CD1c-positive myeloid dendritic cell (primary cell): ENCODE results near the gene ZNF536.
"Not testable (repeated sequence)": the region's sequence is repeated elsewhere in the genome, so short reads cannot be mapped to it uniquely, and the experiment has no call there.

Experiments used
- DNase-seq: peaks from one replicate; pipeline ENCODE4 v3.0.0-alpha.2; 2016; ENCODE audit errors: extremely low spot score

Gene ZNF536

DNA sequence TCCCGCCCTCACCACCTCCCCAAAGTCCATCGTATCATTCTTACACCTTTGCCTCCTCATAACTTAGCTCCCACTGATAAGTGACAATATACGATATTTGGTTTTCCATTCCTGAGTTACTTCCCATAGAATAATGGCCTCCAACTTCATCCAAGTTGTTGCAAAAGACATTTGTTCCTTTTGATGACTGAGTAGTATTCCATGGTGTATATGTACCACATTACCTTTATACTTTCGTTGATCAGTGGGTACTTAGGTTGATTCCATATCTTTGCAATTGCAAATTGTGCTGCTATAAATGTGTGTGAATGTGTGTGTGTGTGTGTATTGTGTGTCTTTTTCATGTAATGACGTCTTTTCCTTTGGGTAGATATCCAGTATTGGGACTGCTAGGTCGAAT is 109.6 kb downstream of the ZNF536 start:
- DNase-seq, result no peak

DNA sequence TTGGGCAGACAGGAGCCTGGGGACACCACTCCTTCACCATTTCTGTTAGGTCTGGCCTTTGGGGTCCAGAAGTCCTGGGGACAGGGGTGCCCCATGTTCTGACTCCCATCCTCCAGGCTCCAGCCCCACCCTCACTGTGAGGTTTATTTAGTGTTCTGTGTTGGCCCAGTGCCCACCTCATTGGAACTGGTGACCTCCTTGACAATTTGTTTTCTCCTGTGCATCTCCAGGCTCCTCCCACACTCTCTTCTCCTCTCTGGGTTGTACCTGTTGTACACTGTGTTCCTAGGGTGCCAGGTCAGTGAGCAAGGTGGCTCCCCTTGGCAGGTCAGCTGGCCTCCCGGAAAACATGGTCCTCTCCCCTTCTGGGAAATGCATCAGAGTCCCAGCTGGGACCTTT is 110.8 kb downstream of the ZNF536 start:
- DNase-seq, result no peak

DNA sequence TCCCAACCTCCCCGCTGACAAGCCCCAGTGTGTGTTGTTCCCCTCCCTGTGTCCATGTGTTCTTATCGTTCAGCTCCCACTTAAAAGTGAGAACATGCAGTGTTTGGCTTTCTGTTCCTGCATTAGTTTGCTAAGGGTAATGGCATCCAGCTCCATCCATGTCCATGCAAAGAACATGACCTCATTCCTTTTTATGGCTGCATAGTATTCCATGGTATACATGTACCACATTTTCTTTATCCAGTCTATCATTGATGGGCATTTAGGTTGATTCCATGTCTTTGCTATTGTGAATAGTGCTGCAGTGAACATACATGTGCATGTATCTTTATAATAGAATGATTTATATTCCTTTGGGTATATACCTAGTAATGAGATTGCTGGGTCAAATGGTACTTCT is 114.1 kb downstream of the ZNF536 start:
- not testable (repeated sequence) for DNase-seq

DNA sequence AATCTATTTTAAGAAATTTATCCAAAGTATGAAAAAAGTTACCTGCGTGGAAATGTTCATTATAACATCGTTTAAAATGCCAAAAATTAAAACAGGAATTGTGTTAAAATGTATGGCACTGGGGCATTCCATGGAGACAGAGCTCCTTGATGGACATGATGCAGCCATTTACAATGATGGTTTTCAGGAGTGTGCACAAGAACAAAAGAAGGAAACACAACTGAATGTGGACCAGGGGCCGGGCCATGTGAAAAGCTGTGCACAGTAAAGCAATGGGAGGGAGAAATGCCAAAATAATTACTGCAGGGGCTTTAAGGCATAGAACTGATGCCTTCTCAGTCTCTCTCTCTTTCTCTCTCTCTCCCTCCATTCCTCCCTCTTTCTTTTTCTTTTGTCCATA is 115.0 kb downstream of the ZNF536 start:
- DNase-seq, result no peak

DNA sequence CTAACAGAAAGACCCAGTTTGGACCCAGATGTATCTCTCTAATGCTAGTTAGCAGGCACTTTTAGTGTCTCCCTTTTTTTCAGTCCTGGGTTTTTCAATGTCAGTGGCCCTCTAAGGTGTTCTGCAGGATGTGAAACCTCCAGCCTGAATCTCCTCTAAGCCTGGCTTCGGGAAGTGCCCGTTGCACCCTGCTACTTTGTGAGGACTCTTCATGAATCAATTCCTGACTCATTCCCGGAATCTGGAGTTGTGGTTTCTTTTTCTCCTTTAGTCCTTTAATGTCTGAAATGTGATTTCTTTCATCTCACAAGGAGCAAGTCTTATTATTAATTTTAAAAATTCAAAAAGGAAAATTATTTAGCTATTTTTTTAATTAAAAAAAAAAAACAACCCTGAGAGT is 116.0 kb downstream of the ZNF536 start:
- no peak for DNase-seq

DNA sequence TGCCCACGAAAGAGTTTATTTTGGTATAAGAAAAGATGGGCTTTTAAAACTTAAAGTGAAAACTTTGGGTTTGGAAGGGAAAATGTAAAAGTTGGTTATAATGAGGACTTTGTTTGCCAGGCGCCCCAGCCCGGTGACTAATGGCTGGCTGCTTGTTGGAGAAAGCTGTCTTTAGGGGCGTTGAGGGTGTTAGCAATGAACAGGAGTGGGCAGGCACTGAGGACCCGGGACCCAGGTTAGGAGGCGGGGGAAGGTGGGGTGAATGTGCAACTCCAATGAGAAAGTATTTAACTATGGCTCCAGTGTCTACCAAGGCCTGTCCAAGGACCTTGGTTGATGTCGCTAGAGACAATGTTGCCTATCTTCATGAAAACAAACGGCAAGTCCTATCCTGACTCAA is 118.6 kb downstream of the ZNF536 start:
- DNase-seq, result no peak

DNA sequence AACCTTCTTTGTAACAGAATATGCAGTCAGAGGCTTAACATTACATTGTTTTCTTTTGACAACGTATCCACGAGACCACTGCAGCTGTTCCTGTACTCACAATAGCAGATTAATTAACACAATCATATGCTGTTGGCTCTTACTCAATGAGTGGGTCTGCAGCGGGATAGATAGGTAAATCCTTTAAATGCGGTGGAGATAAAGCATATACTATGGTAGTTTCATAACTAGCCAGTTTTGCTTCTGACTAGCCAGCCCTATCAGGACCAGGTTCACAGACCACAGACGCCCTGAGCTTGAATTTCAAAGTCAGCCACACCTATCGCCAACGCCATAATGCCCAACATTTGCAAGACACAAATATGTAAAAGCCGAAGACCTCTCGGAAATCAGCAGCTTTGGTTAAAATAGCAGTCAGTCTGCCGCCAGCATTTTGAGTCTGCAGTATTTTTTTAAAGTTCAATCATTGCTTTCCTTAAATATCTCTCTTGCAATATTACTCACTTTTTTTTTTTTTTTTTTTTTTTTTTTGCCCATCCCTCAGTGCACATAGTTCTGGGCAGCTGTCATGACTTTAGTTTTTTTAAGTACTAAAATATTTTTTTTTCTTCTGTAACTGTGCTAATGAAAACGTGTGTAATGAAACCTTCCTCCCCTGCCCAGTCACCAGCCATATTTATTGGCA is 120.5 kb downstream of the ZNF536 start:
- DNase-seq, result no peak

DNA sequence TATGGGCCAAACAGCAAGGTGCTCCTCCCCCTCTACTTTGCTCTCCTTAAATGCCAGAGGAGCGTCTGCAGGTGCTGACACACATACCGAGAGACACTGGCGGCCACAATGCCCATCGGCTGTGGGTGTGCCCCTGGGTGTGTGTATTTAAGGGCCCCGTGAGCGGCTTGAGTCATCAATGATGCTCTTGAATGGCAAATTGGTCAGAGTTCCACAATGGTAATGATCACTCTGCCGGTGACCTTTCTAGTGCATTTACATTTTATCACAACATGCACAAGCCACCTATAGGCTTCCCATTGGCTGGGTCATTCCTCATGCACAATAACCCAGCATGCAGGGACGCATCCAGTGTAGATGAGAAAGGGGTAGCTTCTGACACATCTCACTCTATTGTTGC is 124.8 kb downstream of the ZNF536 start:
- no peak for DNase-seq

DNA sequence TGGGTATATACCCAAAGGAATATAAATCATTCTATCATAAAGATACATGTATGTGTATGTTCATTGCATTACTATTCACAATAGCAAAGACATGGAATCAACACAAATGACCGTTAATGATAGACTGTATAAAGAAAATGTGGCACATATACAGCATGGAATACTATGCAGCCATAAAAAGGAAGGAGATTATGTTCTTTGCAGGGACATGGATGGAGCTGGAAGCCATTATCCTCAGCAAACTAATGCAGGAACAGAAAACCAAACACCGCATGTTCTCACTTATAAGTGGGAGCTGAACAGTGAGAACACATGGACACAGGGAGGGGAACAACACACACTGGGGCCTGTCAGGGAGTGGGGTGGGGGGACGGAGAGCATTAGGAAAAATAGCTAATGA is 125.9 kb downstream of the ZNF536 start:
- not testable (repeated sequence) for DNase-seq

DNA sequence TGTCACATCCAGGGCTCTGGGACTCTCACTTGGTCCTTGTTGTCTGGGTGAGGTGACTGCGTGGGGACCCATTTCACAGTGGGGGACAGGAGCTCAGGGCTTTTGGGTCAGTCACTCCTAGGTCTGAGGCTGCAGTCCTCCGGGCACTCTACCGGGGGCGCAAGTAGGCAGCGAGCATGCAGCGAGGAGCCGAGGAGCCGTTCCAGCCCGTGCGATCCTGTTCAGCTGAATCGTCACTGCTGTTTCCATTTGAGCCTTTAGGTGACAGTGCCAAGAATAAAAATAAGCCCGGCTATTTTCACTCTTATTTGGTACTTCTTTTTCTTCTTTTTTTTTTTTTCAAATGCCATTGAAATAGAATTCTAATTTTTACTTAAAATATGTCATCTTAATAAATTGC is 126.5 kb downstream of the ZNF536 start:
- DNase-seq, result no peak

DNA sequence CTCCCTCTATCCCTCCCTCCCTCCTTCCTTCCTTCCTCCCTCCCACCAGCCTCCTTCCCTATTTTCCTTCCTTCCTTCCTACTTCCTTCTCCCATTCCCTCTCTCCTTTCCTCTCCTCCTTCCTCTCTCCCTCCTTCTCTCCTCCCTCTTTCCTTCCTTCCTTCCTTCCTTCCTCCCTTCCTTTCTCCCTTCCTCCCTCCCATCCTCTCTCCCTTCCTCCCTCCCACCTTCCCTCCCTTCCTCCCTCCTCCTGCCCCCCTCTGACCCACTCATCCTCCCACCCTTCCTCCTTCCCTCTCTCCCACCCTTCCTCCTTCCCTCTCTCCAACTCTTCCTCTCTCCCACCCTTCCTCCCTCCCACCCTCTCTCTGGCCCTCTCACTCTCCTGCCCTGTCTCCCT is 132.1 kb downstream of the ZNF536 start:
- no peak for DNase-seq

DNA sequence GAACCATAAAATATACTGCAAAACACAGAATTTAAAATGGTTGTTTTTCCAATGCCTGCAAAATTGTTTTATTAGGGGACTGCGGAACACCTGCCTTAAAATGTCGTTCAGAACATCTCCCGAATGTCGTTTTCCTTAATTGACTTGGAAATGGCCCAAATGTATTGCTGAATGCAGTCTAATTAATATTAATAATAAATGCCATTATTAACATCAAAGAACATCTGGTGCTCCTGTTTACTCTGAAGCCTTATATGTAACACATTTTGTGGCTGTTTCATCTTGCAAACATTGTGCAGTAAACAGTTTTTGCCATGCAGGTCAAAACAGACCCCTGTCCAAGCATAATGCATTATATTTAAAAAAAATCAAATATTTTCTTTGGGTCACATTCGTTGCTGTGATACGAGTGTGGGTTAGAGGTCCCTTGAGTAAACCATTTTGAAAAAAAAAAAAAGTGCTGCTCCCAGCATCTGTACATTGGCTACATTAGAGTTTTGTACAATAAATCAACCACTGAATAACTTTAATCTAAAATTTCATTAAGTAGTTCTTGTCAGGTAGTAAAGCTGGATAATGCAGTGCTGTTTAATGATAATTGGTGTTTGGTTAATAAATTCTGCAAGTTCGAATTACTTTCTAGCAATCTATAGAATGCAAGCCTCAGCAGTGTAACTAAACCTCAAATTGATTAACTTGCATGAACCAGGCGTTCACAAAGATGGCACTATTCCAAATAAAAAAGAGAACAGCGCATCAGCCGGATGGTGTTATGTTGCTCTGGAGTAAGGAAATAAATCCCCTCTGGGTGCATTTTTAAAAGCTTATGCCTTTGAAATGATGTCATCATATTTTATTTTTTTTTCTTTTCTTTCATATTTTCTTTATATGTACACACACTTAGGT is 140.2 kb downstream of the ZNF536 start:
- no peak for DNase-seq

DNA sequence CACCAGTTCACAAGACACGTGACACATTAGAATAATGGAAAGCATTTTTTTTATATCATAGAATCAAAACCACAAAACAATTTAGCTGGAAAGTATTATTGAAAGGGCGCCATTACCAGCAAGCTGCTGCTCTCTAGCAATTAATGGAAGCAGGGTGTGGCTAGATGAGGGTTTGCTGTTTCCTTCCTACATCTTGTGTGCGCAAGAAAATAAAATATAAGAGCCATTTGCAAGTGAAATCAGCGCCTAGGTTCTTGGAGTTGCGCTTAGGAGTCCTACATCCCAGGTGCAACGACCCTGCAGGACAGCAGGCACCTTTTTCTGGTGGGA is 140.9 kb downstream of the ZNF536 start:
- no peak for DNase-seq

DNA sequence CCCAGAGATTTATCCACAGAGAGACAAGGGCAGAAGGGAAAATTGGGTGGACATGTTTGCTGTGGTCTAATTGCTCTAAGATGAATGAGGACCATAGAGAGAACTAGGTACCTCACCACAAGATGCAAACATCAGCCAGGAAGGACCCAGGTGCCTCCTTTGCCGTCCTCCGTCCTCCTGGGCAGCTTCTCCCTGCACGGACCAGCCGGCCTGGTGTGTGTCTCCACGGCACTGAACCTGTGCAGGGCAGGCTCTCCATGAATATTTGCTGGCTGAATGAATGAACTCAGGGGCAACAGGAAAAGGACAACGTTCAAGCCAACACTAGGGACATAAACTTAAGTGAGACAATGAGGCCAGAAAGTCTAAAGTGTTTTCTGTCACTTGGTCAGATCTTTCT is 143.9 kb downstream of the ZNF536 start:
- no peak for DNase-seq

DNA sequence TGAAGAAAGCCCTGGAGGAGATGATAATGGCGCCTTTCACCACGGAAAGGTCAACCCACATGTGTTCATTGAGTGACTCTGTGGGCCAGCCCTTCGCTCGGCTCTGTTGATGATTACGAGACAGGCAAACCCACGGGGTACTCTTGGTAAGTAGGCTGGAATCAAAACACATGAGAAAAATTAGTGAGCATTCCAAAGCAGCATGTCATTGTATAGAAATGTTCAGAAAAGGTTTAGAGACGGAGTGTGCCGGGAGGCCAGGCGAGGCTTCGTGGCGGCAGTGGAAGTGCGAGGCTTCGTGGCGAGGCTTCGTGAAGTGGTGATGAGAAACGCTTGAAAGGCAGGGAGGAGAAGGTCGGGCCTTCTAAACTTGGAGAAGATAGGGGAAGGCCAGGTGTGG is 144.3 kb downstream of the ZNF536 start:
- DNase-seq, result no peak

DNA sequence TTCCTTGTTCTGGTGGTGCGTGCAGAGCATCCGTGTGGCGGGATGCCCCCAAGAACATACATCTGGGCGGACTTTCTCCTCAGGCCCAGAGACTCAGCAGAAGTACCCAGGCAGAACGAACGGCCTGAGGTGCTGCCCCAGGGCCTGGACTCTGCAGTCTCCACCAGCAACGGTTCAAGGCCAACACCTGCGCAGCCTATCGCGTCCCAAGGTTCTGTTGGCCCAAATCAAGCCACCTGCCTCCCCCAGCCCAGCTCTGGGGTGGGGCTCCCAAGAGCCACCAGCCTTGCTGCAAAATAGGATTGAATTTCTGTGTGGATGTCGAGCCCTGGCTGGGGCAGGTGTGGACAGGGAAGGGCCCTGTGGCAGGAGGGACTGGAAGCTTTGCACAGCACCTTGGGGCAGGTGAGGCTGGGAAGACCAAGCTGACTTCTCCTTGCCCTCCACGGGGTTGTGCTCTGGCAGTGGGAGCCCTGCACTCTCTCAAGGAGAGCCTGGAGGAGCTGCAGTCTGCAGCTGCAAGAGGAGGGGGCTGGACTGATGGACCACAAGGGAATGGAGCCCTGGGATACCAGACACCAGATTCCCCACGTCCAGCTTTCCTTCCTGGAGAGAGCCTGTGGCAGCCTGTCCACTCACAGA is 146.9 kb downstream of the ZNF536 start:
- DNase-seq, result no peak

DNA sequence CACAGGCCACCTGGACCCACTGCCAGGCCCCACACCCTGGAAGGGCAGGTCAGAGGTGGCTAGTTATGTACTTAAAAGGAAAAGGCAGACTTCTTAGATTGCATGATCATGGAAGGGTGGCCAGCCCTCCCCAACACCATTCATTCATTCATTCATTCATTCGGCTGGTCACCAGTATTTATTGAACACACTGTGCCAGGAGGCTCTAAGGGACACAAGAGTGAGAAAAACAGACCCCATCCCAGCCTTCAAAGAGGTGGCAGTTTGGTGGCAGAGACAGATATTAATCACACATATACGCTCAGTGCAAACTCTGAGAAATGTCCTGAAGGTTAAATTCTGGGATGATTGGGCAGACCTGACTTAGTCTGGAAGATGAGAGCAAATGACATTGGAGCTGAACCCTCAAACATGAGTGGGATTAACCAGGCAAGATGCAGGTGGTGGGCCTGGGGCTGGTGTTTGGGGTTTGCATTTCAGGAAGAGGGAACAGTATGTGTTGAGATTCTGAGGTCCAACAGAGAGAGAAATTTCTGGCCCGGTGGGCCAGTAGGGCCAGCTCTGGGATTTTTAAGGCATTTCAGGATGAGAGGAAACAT is 147.5 kb downstream of the ZNF536 start:
- no peak for DNase-seq

DNA sequence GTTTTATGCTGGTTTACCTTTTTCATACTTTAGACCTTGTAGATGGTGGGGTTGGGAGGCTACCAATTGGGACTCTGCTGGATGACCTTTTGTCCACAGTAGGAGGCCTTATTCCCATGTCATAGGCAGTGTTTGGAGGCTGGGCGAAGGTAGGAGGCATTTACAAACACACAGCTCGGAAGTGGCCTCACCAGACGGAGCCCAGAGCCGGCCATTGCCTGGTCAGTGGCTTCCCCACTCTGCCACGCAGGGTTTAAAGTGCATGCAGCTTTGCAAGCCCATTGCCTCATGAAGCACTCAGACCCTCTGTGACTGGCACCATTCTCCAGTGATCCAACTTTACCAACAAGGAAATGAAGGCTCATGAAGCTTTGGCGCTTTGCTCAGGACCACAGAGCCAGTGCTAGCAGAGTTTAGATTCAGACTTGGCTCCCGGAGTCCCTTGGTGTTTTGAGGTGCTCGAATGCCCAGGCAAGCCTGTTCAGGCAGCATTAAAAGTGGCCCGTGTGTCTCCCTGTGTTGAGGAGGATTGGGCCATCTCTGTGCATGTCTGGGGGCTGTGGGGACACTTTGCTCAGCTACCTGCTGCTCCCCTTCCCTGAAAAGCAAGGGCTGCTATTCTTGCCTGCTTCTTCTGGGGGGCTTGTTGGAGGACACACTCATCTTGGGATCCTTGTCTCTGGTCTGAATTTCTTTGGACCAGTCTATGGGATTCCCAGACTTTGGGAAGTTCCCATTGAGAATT is 148.7 kb downstream of the ZNF536 start:
- DNase-seq, result no peak

DNA sequence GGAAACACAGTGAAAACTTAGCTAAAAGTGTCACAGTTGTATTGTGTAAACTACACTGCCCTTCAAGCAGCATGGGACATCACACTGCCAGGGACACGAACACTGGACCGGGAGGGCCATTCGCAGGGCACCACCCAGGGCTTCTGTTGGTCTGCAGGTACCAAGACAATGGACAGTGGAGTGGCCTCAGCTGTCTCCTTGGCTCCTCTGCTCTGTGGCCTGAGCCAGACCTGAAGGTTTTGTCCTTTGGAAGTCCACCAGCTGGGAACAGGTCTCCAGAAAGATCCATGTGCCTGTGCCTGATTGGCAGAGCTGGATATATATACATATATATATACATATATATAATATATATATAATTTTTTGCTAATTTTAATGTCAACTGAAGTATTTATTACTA is 149.8 kb downstream of the ZNF536 start:
- DNase-seq, result no peak

DNA sequence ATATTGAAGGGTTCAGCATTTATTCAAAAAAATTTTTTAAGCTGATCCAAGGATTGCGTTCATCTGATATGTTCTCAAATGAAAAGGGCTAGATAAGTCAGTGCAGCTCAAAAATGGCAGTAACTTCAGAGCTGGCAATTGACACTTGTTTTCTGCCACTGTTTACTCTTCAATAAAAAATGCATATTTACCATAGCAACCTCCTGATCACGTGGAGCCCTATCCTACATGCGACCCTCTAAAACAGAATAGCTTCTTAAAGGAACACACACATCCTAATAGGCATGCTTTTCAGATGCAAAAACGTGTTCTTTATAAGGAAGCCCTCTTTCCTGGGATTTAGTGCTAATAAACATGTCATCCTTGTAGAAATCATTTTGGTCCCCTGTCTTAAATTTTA is 150.2 kb downstream of the ZNF536 start:
- no peak for DNase-seq

DNA sequence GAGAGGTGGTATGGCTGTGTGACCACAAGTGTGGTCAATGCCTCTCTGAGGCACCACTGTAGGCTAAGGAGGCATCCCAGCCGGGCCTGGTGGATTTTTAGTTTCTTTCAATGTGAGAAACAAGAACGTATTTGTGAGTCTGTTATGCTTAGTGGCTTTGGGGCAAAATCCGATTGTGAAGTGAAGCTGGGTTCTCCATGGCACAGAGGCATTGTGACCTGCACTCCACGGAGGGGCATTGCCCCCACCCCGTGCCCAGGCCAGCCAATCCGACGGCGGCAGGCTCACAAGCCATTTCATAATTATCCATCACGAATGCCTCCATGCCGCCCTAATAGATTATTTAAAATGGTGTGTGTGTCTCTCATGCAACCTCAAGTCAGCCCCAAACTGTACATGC is 151.6 kb downstream of the ZNF536 start:
- no peak for DNase-seq

DNA sequence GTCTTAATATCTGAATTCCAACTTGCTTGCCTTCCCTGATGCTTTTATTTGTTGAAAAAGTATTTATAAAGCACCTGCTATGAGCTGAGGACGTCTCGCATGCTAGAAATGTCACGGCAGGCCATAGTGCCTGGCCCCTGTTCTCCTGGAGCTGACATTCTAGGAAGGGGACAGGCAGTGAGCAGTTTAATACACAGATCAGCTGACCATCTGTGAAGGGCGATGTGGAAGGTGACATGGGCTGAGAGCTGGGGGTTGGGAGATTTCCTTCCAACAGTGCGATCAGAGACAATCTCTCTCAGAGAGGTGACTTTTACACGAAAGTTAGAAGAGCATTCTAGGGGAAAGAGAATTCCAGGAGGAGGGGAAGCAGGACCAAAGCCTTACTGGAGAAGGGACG is 153.2 kb downstream of the ZNF536 start:
- DNase-seq, result no peak
